ENCODE data around the gene CRHR2. TPM values are rescaled to one million over a fixed set of nuclear protein-coding genes. Genes with fewer than 3 reads are reported as not detected.

Gene CRHR2
- total RNA-seq, 6 experiments from 2014 or later = not detected

GRCh38 chr7:30648744-30649540 lies 33.3 kb downstream of the CRHR2 start:
- intact Hi-C loops (cut with DNase I) = no loop called here
- no peaks in the 10 kb centered on the region for H3K9me3 ChIP-seq
- H3K4me3 ChIP-seq = no peak overlapping the region
- no peaks in the 10 kb centered on the region for H3K27me3 ChIP-seq
- no peaks in the 10 kb centered on the region for H3K36me3 ChIP-seq
- DNase-seq = no peak
- no peak for ATAC-seq
- TF ChIP-seq POLR2A (IDR thresholded peaks at IDR 0.05) (no peak), CTCF (IDR thresholded peaks at IDR 0.05) (no peak)
- 87% methylated on average over 6 of the region's 15 CpGs for WGBS (ENCODE audit: insufficient coverage, low coverage, low lambda C conversion rate, missing lambda C conversion rate)
- no peaks in the 10 kb centered on the region for H3K4me1 ChIP-seq
- H3K27ac ChIP-seq = no peak overlapping the region

GRCh38 chr7:30647589-30648364 lies 34.5 kb downstream of the CRHR2 start:
- WGBS (ENCODE audit: insufficient coverage, low coverage, low lambda C conversion rate, missing lambda C conversion rate) = 85% methylated on average over 2 of the region's 10 CpGs
- no peak overlapping the region for H3K4me3 ChIP-seq
- no peaks in the 10 kb centered on the region for H3K4me1 ChIP-seq
- no peak for ATAC-seq
- H3K27me3 ChIP-seq = no peaks in the 10 kb centered on the region
- no peaks in the 10 kb centered on the region for H3K9me3 ChIP-seq
- no peak for DNase-seq
- H3K27ac ChIP-seq = no peak overlapping the region
- no peaks in the 10 kb centered on the region for H3K36me3 ChIP-seq
- intact Hi-C loops (cut with DNase I) = no loop called here
- TF ChIP-seq POLR2A (IDR thresholded peaks at IDR 0.05) (no peak), CTCF (IDR thresholded peaks at IDR 0.05) (no peak)

GRCh38 chr7:30646154-30646553 lies 36.1 kb downstream of the CRHR2 start:
- Histone ChIP-seq H3K27me3 (no peaks in the 10 kb centered on the region), H3K9me3 (no peaks in the 10 kb centered on the region), H3K4me3 (no peak overlapping the region), H3K27ac (no peak overlapping the region), H3K4me1 (no peaks in the 10 kb centered on the region), H3K36me3 (no peaks in the 10 kb centered on the region)
- intact Hi-C loops (cut with DNase I) = no loop called here
- ATAC-seq = peak in 1 of 4 donors; percentile 32
- no peak for TF ChIP-seq POLR2A (IDR thresholded peaks at IDR 0.05)
- no peak for TF ChIP-seq CTCF (IDR thresholded peaks at IDR 0.05)
- DNase-seq = no peak
- WGBS (ENCODE audit: insufficient coverage, low coverage, low lambda C conversion rate, missing lambda C conversion rate) = no CpG with 5 or more reads among the region's 12 CpGs

- WGBS (ENCODE audit: insufficient coverage, low coverage, low lambda C conversion rate, missing lambda C conversion rate) = 85% methylated on average over 3 of the region's 3 CpGs
- TF ChIP-seq CTCF (IDR thresholded peaks at IDR 0.05) (no peak), POLR2A (IDR thresholded peaks at IDR 0.05) (no peak)
Observed at GRCh38 chr7:30645661-30646060, 36.6 kb downstream of the CRHR2 start.

More at GRCh38 chr7:30645661-30646060, 36.6 kb downstream of the CRHR2 start:
- no peak overlapping the region for H3K4me3 ChIP-seq
- ATAC-seq (no peak), DNase-seq (no peak)
- H3K36me3 ChIP-seq = no peaks in the 10 kb centered on the region
- intact Hi-C loops (cut with DNase I) = no loop called here
- no peak overlapping the region for H3K27ac ChIP-seq
- no peaks in the 10 kb centered on the region for H3K9me3 ChIP-seq
- H3K4me1 ChIP-seq = no peaks in the 10 kb centered on the region
- no peaks in the 10 kb centered on the region for H3K27me3 ChIP-seq

Measured in right lobe of liver (tissue), 6 donors.